ENCODE results near the gene IL1B. TPM values are rescaled to one million over a fixed set of nuclear protein-coding genes. Genes with fewer than 3 reads are reported as not detected.

Gene IL1B
- total RNA-seq, 3 donors from 2014 or later = 2.1 to 6.4 (median 4.2) TPM

Other genes with a start within 250 kb of the IL1B start
- 100 to 1,000 TPM in 1 of 3 donors, 10 to 100 TPM in 2; 64.3 to 128 (median 80.6) TPM for gene SLC20A1, start 190.8 kb downstream of the IL1B start, total RNA-seq
- gene NT5DC4, start 115.8 kb downstream of the IL1B start, total RNA-seq = not detected
- 1 to 10 TPM; 1.2 to 9.5 (median 2.8) TPM for gene CKAP2L, start 72.2 kb downstream of the IL1B start, total RNA-seq
- not detected for gene IL1A, start 52.3 kb downstream of the IL1B start, total RNA-seq
- gene IL37, start 74.4 kb upstream of the IL1B start, total RNA-seq = under 1 TPM in 2 of 3 donors, not detected in 1; 0.67 to 0.82 TPM
- not detected for gene IL36G, start 141.2 kb upstream of the IL1B start, total RNA-seq
- gene IL36A, start 168.7 kb upstream of the IL1B start, total RNA-seq = not detected
- not detected for gene IL36B, start 216.1 kb upstream of the IL1B start, total RNA-seq
- not detected for gene IL36RN, start 222.4 kb upstream of the IL1B start, total RNA-seq
- gene IL1F10, start 231.2 kb upstream of the IL1B start, total RNA-seq = not detected